HG03064 (cell line): ENCODE data around the gene HSF4.

Source experiments
- ATAC-seq: cut with Tn5 transposase; IDR thresholded peaks from one replicate; pipeline ENCODE4 v1.9.1; 2021; ENCODE audit warnings: low read depth; ENCODE audit not compliant: unreplicated experiment

Gene HSF4

DNA sequence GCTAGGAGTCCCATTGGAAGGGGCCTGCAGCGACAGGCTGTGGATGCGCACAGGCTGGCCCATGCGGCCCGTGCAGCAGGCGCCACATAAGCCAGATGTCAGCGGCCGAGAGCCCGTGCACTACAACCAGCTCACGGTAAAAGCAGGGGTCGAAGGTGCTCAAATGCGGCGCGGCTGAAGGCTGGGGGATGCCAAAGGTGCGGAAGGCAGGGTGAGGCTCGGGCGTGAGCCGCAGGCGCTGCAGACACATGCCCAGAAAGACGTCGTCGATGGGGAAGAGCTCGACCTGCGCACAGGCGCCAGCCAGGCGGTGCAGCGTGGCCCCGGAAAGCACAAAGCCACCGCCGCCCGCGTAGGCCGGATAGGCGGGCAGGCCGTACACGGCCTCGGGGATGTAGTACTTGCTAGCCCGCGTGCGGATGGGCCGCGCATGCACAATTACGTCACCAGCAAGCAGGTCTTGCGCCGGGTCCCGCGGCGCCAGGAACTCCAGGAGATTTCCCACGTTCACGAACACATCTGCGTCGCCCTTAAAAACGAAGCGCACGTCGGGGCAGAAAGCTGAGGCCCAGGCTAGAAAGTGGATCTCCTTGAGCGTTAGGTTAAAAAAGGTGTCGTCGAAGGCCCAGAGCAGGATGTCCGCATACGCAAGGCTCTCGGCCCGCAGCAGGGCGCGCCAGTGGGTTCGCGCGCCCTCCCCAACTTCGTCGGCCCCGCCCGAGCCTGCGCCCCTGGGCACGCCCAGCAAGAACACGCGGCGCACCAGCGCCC lies 15.1 kb upstream of the HSF4 start:
- no peak for ATAC-seq

- no peak for ATAC-seq
These were observed 14.3 kb upstream of the HSF4 start for GRCh38 chr16:67150047-67150832.

DNA sequence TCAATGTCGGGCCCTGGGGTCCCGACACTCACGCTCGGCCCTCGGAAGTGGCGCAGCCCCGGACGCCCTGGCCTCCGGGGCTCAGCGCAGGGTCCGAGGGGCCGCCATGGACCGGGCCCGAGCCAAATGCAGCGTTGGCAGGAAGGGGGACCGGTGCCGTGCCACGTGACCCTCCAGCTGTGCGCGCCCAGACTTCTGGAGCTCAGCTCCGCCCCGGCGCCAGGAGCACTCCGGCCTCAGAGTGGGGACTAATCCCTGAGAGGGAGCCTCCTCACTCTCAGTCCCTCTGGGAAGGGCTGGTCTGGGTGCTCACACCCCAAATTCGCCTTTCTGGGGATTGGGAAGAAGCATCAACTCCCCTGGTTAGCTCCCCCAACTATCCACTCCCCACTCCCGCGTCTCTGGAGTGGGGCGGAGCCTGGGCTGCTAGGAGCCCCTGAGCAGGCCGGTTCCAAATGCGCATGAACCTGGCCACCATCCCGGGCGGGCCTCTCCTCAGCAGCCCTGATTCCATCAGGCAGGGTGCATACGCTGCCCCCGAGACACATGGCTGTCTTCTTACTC lies 13.6 kb upstream of the HSF4 start, which contains the start of gene B3GNT9:
Gene B3GNT9 (minus strand): TSS at position 166 of the 564 bp plus-strand sequence. CDS start 513 bp downstream, outside the sequence.
- ATAC-seq = no peak

GRCh38 chr16:67151431-67152097 lies 13.0 kb upstream of the HSF4 start:
- ATAC-seq = no peak

DNA sequence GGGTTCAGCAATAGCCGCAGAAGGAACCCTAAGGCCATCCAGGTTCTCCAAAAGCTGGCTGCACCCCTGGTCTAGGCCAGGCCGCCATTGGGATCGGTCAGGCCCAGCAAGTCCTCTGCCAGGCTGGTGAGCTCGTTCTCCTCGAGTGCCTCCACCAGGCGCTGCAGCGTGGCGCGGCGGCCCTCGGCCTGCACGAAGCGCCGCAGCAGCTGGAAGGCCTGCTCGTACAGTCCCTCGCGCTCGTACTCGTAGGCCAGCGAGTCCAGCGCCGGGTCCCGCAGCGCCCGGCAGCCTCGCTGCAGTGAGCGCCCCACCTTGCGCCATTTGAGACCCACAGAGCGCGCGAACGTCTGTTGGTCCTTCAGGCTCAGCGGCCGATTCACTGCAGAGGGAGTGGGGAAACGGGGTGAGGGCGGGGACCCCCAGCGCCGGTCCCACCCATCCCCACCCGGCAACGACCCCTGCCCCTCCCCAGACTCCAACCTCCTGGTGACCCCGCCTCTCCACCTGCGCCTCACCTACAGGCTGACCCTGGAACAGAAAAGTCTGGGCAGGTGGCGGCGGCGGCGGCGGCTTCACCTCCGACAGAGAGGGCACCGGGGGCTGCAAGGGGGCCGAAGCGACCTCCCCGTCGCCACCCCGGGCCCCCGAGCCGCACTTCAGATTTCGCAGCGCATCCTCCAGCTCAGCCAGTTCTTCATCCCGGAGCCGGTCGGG lies 9.8 kb upstream of the HSF4 start:
- no peak for ATAC-seq

- ATAC-seq = no peak
These were observed 9.0 kb upstream of the HSF4 start for GRCh38 chr16:67155295-67156142.

DNA sequence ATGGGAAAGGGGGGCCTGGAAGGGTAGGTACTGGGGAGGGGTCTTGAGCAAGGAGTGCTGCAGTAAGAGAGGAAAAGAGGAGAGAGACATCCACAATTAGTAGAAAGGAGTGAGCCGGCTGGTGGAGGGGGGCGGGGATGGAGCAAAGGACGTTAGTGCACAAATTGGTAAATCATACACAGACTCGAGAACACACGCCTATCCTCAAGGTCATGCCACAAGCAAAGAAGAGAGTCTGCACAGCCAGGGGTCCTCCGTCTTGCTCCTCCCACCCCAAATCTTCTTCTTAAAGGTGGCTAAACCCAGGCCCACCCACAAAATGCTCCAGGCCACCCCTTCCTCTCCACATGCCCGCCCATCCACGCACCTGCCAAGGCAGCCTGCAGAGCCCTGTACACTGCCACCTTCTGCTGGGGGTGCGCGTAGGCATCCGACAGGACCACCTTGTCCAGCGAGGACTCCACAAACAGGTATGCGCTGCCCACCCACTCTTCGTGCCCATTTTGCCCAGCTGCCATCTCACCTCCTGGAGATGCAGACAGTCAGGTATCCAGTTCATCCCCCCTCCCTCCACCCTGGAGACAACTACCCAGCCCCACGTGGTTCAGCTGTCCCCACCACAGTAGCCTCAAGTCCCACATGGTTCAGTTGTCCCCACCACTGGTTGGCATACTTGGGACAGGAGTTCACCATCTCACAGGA lies 8.3 kb upstream of the HSF4 start:
- ATAC-seq = no peak

DNA sequence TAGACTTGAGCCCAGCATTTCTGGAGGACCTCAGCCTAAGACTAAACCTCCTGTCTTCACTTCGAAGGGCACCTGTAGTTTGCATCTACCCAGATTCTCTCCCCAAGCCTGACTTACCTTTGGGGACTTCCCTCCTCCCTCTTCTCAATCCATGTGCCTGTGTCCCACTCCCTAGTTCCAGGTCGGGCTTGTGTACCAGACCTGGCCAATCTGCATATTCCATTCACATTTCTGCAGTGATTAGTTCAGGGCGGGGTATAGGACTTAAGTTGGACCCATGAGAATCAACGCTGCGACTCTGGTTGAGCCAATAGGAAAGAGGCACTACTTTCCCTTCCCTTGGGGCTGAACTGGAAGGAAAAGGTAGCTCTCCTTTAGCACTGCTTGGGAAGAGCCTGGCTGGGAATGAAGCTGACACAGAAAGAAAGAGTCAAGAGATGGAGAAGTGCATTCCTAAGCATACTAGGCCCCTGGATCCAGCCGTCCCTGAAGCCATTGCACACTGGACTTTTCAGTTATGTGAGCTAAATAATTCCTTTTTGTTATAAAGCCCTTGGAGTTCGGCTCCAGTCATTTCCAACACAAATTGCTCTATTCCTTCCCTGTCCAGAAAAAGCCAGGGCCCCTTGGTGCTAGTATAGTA lies 7.3 kb upstream of the HSF4 start:
- ATAC-seq = no peak

- no peak for ATAC-seq
These were observed 6.5 kb upstream of the HSF4 start for GRCh38 chr16:67157892-67158635.

- ATAC-seq = peak; percentile 34
These were observed 5.6 kb upstream of the HSF4 start for GRCh38 chr16:67158637-67159600.

- no peak for ATAC-seq
These were observed 2.9 kb upstream of the HSF4 start for GRCh38 chr16:67161595-67162058.

DNA sequence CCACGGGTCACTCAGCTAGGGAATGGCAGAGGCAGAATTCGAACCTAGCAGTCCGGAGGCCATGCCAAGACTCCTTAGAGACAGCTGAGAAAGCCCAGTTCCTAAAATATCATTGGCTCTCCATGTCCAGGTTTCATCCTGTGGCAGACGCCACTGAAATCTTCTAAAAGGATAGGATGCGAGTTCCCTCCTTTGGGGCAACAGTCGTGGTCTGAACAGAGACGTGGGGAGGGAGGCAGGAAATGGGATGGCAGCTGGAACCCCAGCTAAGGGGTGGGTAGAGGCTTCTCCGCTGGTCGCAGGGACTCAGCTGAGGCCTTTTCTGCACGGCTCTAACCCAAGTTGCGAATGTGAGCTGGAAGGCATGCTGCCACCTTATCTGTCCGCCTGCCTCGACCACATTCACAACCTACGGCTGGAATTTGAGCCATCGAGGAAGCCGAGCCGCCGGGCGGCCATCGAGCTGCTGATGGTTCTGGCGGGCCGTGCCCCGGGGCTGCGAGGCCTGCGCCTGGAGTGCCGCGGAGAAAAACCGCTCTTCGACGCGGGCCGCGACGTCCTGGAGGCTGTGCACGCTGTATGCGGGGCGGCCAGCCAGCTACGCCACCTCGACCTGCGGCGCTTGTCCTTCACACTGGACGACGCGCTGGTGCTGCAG lies 1.9 kb upstream of the HSF4 start:
- ATAC-seq = no peak

GRCh38 chr16:67163164-67163998 lies 1.2 kb upstream of the HSF4 start:
- ATAC-seq = no peak

DNA sequence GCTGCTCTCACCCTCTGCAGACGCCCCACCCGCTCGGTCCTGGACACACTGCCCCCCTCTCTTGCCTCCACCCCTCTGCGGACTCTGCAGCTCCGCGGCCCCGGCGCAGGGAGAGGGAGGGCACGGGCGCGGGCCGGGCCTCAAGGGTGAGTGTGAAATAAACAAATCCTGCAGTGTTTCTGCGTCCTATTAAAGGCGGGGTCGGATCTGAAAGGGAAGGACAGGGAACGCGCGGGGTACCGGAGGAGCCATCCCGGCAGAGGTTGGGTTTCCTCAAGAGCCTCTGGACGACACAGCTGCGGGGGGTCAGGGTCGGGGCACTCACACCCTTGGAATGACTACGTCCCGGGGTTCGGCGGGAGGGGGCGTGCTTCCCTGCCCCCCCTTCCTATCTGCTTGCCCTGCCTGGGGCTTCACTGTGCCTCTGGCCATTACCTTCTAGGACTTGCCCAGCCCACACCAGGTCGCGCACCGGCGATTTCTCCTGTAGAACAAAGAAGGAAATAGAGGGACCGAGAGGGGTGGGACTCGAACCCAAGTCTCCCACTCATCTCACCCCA lies 466 bp upstream of the HSF4 start:
- no peak for ATAC-seq
